Measurements from ENCODE around the gene CD274.

CD274 gene

GRCh38 chr9:5478206-5478605 is 27.9 kb downstream of the CD274 start:
- TF ChIP-seq CTCF (IDR thresholded peaks at IDR 0.05; ENCODE audit: control insufficient read depth, insufficient read depth, low read depth, low read length, missing control alignments), result no peak
- DNase-seq (ENCODE audit: low read depth), result no peak

GRCh38 chr9:5479994-5480694 is 29.8 kb downstream of the CD274 start:
- DNase-seq (ENCODE audit: low read depth), result no peak
- H3K4me3 ChIP-seq (ENCODE audit: control insufficient read depth, low read depth, low read length), result no peak overlapping the region
- no peak for TF ChIP-seq CTCF (IDR thresholded peaks at IDR 0.05; ENCODE audit: control insufficient read depth, insufficient read depth, low read depth, low read length, missing control alignments)

More at GRCh38 chr9:5478206-5478605, 27.9 kb downstream of the CD274 start:
- H3K4me3 ChIP-seq (ENCODE audit: control insufficient read depth, low read depth, low read length), result no peak overlapping the region

- no peak for DNase-seq (ENCODE audit: low read depth)
- no peak for TF ChIP-seq CTCF (IDR thresholded peaks at IDR 0.05; ENCODE audit: control insufficient read depth, insufficient read depth, low read depth, low read length, missing control alignments)
- no peak overlapping the region for H3K4me3 ChIP-seq (ENCODE audit: control insufficient read depth, low read depth, low read length)
Measured at GRCh38 chr9:5480919-5481318, 30.6 kb downstream of the CD274 start.

GRCh38 chr9:5481322-5482040 is 31.1 kb downstream of the CD274 start:
- DNase-seq (ENCODE audit: low read depth), result no peak
- no peak overlapping the region for H3K4me3 ChIP-seq (ENCODE audit: control insufficient read depth, low read depth, low read length)
- peak; percentile 19 for TF ChIP-seq CTCF (IDR thresholded peaks at IDR 0.05; ENCODE audit: control insufficient read depth, insufficient read depth, low read depth, low read length, missing control alignments)

GRCh38 chr9:5482194-5482593 is 31.9 kb downstream of the CD274 start:
- no peak for DNase-seq (ENCODE audit: low read depth)
- no peak overlapping the region for H3K4me3 ChIP-seq (ENCODE audit: control insufficient read depth, low read depth, low read length)
- no peak for TF ChIP-seq CTCF (IDR thresholded peaks at IDR 0.05; ENCODE audit: control insufficient read depth, insufficient read depth, low read depth, low read length, missing control alignments)

GRCh38 chr9:5483306-5483705 is 33.0 kb downstream of the CD274 start:
- no peak for DNase-seq (ENCODE audit: low read depth)
- H3K4me3 ChIP-seq (ENCODE audit: control insufficient read depth, low read depth, low read length), result no peak overlapping the region
- TF ChIP-seq CTCF (IDR thresholded peaks at IDR 0.05; ENCODE audit: control insufficient read depth, insufficient read depth, low read depth, low read length, missing control alignments), result no peak

Measured in AG09309 (cell line).